C4-2B (cell line): ENCODE results near the gene USH2A.

Source experiments
- CTCF ChIP-seq: fragments of 450-650 bp; conservative IDR thresholded peaks from 2 replicates; pipeline ENCODE4 v1.5.1; 2017; ENCODE audit warnings: mild to moderate bottlenecking
- ZFX ChIP-seq: fragments of 450-650 bp; IDR thresholded peaks from 2 replicates; pipeline ENCODE4 v1.6.1; 2017

- no peak for TF ChIP-seq CTCF
- no peak for TF ChIP-seq ZFX
Measured at GRCh38 chr1:216055004-216055403, 368.2 kb downstream of the USH2A start.
